NCI-H460 (cell line): ENCODE measurements around the gene RBFA. TPM values are rescaled to one million over a fixed set of nuclear protein-coding genes. Genes with fewer than 3 reads are reported as not detected.
"Not testable (repeated sequence)": the region's sequence is repeated elsewhere in the genome, so short reads cannot be mapped to it uniquely, and the experiment has no call there.

Source experiments
- DNase-seq: peaks from one replicate; pipeline ENCODE4 v3.0.0-alpha.2; 2016; ENCODE audit warnings: low read depth; ENCODE audit errors: extremely low read depth
- polyA plus RNA-seq: library from polyadenylated mRNA; depleted of rRNA; stranded (reverse); fragments of >200 nt; gene quantifications from 2 replicates; pipeline ENCODE4 v1.2.3, GENCODE V29; 2014; cell fraction: nucleus; rRNA removed
- total RNA-seq: library from RNA; depleted of rRNA; stranded (reverse); fragments of >200 nt; shearing (Covaris generic); gene quantifications from 2 replicates; pipeline ENCODE4 v1.2.3, GENCODE V29; 2014; rRNA removed

Gene RBFA
- total RNA-seq: 29.4 and 32.3 TPM in 2 replicates
- polyA plus RNA-seq: 55.2 and 60.1 TPM in 2 replicates

DNA sequence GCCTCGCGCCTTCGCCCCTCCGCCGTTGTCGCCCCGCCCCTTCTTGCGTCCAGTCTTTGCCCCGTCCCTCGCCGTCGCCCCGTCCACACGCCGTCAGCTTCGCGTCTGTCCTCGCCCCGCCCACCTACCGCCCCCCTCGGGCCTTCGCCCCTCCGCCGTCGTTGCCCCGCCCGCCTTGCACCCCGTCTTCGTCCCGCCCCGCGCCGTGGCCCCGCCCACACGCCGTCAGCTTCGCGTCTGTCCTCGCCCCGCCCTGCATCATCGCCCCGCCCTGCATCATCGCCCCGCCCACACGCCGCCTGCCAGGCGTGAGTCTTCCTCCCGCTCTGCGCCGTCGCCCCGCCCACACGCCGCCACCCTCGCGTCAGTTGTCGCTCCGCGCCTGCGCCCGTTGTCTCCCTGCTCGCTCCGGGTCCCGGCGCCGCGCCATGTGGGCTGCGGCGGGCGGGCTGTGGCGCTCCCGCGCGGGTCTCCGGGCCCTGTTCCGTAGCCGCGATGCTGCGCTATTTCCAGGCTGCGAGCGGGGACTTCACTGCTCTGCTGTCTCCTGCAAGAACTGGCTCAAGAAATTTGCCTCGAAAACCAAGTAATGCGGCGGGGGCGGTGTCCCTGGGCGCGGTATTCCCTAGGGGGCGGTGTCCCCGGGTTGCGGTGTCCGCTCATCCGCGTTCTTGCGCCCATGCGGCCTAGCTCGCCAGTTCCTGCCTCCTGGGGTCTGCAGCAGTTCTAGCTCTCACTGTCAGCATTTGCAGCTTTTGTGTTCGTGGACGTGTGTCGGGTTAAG, at the start of gene RBFA:
RBFA (plus strand) TSS at position 367 of the 784 bp plus-strand sequence; CDS start at position 429, 62 bp downstream.
- peak; percentile 95 for DNase-seq

DNA sequence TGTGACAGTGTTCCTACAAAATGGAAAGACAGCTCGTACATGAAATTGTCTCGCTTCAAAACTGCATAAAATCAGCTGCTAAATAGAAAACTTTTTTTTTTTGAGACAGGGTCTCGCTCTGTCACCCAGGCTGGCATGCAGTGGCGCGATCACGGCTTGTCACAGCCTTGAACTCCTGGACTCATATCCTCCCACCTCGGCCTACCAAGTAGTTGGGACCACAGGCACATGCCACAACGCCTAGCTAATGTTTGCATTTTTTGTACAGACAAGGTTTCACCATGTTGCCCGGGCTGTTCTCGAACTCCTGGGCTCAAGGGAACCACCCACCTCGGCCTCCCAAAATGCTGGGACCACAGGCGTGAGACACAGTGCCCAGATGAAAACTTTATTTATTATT, 49.1 kb upstream of the RBFA start:
- DNase-seq: no peak

DNA sequence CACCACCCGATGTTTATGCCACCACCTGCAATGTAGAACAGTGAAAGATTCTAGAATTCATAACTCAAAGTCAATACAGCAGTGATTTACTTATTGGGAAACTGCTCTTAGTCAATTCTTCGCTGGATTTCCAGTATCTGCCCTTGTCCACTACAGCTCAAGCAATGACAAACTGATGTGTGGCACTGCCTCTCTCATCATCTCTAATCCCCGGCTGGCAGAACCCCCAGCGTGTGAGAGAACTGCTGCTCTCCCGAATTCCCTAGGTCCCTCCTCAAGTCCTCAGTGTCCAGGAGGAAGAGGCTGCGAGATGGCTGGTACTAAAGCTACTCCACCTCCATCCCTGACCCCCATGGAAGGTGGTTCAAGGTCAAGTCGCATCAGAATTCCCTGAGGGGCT, 47.5 kb upstream of the RBFA start:
- DNase-seq: no peak

DNA sequence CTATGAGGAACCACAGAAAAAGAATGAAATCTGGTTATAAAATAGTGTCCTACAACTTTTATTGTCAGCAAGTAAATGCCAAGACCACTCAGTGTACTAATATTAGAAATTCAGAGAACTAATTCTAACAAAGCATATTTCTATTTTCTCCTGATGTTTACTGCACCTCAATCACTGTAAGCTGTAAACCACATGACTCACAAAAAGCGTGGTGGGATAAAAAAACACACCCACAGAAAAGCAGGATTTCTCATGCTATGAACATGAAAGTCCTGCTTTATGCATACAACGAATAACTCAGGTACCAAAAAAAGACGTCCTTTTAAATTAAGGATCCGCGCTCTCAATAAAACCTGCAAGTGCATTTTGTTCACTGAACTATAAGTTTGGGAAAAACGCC, 46.7 kb upstream of the RBFA start:
- DNase-seq: no peak

GRCh38 chr18:79988071-79988450, 46.2 kb upstream of the RBFA start:
- DNase-seq: no peak

GRCh38 chr18:79988451-79989194, 45.6 kb upstream of the RBFA start, which contains the start of gene TXNL4A:
Gene TXNL4A, minus strand, starts transcription at chr18:79988563. Its CDS starts 171 bp downstream, at chr18:79988392.
- peak; percentile 71 for DNase-seq

DNA sequence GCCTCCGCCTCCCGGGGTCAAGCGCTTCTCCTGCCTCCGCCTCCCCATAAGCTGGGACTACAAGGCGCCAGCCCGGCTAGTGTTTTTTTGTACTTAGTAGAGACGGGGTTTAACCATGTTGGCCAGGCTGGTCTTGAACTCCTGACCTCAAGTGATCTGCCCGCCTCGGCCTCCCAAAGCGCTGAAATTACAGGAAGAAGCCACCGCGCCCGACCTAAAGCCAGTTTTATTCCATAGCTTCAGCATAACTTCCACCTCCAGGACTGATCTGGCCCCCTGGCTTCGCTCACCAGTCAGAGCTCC, 45.1 kb upstream of the RBFA start:
- no peak for DNase-seq

DNA sequence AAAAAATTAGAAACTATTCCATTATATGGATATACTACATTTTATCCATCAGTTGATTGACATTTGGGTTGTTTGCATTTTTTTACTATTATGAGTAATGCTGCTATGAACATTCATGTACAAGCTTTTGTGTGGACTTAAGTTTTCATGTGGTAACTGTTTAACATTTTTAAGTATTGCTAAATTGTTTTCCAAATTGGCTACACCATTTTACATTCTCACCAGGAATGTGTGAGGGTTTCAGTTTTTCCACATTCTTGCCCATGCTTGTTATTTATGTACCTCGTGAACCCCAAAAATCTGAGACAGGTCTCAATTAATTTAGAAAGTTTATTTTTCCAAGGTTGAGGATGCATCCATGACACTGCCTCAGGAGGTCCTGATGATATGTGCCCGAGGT, 42.7 kb upstream of the RBFA start:
- DNase-seq: no peak

GRCh38 chr18:79999701-80000100, 34.5 kb upstream of the RBFA start:
- DNase-seq: not testable (repeated sequence)

- DNase-seq: no peak
Measured at GRCh38 chr18:80000877-80001276, 33.4 kb upstream of the RBFA start.

DNA sequence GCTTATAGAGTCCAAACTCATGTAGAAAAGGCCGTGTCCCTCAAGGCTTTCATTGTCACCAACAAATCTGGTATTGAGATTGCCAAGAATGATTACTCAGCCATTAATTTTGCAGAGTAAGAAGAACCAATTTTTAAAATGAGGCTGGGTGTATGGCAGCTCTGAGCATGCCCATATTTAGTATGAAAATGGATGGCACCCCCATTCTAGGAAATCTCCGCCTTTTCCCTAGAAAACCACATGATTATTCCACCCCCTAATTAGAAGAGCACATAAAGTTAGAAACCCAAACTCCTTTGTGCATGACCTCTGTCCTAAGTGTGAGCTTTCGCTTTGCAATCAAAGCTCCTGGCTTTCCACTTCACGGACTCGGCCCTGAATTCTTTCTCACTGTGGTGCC, 31.8 kb upstream of the RBFA start:
- no peak for DNase-seq

DNA sequence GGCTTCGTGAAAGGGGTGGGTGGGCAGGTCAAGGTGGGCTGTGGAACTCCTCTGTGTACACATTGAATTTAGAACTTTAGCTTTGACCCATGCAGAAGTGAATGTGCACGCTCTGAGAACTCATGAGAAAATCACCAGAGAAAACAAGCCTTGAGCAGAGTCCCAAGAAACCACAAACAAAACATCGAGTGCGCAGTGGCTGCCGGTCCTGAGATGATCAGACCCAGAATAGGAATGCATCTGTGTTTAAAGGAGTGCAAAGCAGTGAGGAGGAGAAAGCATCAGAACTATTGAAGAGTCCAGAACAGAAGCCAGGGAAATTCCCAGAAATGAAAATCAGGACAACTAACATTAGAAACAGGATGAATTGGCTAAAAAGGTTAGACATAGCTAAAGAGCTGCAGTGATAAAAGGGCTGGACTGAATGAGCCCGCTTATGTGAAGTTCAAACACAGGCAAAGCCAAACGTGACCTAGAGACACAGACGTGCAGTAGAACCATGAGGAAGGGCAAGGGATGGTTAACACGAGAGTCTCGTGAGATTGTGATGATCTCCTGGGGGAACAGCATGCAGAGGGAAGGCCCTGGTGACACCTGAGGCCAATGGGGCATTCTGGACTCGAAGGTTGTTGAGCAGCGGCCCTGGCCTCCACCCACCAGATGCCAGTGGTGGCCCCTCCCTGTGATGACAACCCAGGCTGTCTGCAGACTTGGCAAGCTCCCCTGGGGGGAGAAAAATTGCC, 29.5 kb upstream of the RBFA start:
- DNase-seq: no peak

DNA sequence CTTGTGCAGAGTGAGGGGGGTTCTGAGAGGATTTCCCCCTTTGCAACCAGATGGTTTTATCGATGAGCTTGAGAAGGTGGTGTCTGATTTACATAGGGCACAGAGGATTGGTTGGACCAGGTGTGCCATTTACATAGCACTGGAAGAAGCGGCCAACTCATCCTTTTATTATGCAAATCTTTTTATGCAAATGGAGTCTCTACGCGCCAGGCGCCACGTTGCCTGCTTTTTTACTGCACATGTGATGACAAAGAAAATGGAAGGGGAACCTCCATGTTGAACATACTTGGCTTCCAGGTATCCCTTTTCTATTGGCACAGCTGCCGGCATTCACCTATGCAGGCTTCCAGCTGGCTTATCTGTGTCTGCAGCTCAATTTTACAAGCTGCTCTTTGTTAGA, 27.5 kb upstream of the RBFA start:
- no peak for DNase-seq

- peak; percentile 38 for DNase-seq
Measured at GRCh38 chr18:80009661-80010550, 24.3 kb upstream of the RBFA start.

DNA sequence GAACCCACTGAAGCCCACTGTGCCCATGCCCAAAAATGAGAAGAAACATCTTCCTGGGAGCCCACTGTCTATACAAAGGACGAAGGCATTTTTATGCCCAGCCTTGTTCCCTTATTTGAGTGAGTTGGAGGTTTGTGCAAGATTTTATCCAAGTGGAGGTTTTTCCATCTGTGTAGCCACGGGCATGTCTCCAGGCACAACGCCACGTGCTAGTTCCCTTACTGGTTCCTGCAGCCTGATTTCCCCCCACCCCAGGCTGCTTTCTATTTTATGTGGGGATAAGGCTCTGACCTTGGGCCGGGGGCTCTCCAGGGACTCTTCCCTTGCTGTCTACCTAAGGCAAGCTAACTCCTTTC, 23.7 kb upstream of the RBFA start:
- no peak for DNase-seq

DNA sequence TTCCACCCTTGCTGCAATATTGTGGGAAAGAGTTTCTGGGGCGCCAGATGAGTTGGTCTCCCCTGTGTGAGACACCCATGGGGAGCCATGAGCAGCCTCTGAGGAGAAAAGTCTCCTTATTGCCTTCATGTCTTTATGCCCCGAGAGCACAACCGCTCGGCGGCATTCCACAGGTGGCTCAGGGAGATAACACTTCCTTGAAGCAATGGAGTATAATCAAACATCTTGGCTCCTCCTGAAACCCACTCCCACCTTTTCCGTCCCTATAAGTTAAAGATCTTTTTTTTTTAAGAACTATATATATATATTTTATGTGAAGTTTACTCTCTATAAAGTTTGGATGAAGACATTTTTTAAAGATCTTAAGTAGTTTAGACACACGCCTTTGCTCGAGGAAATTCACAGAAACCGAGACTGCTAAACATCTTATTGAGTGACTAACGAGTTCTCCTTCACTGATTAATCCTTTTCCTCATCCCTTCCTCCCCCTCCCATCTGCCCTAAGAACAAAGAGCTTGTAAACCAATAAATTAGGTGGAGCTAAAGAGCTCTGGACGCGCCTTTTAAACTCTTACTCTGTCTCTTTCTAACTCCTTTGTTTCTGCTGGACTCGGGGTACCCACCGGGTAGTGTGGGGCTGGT, 22.6 kb upstream of the RBFA start:
- not testable (repeated sequence) for DNase-seq

DNA sequence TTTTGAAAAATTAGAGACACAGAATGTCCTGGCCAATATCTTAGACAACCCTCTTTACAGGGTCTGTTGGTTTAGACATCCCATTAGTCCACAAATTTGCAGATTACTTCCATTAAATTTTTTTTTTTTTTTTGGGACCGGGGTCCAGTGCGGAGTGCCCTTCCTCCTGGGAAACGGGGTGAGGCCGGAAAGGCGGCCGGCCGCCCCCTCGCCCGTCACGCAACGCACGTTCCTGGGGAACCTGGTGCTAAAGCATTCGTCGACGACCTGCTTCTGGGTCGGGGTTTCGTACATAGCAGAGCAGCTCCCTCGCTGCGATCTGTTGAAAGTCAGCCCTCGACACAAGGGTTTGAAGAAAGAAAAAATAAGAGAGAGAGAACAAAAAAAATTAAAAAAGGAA, 21.5 kb upstream of the RBFA start:
- no peak for DNase-seq

- DNase-seq: no peak
Measured at GRCh38 chr18:80022613-80023012, 11.6 kb upstream of the RBFA start.

- DNase-seq: no peak
Measured at GRCh38 chr18:80023173-80023572, 11.1 kb upstream of the RBFA start.

DNA sequence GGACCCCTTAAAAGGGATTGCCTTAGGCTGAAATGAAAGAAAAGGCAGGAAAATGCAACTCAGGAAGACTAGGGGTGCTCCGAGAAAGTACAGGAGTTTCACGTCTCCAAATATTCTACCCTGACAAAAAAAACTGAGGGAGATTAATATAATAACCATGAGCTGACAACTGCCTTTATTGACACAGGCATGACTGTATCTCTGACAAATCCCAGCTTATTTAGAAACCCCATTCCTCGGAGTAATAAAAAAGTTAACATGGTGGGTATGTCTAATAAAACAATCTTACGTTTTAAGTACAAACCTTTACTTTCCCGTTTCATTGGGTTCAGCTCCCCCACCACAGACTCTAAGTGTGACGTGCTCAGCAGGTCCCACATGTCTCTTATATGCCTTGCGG, 7.9 kb upstream of the RBFA start:
- no peak for DNase-seq
